Left renal pelvis (tissue), 4 donors: Measurements from ENCODE around the gene KCNE3. TPM values are rescaled to one million over a fixed set of nuclear protein-coding genes. Genes with fewer than 3 reads are reported as not detected.

ENCODE experiments used
- DNase-seq, 4 donors: peaks; one replicate each; pipeline ENCODE4 v3.0.0-alpha.2; 2013; ENCODE audit warnings: low read depth in 4 of 4, low spot score in 3 of 4
- polyA plus RNA-seq, 4 donors: library from polyadenylated mRNA; unstranded; fragments of 120-200 nt; gene quantifications; one replicate each; pipeline ENCODE4 v1.2.1, GENCODE V29; 2013; ENCODE audit not compliant: insufficient read length in 4 of 4

KCNE3 gene
- polyA plus RNA-seq: 10 to 100 TPM in 3 of 4 donors, 1 to 10 TPM in 1; 6.3 to 31.3 (median 27.8) TPM

GRCh38 chr11:74466916-74467885 is at the start of gene KCNE3:
TSS of gene KCNE3 (minus strand) at chr11:74467549. CDS start at chr11:74457563, 9,986 bp downstream.
- peak in 2 of 4 donors; percentile 20 to 35 for DNase-seq

GRCh38 chr11:74507582-74507981 is 40.2 kb upstream of the KCNE3 start:
- DNase-seq: no peak

- no peak for DNase-seq
Measured at GRCh38 chr11:74506823-74507222, 39.5 kb upstream of the KCNE3 start.

- no peak for DNase-seq
Measured at GRCh38 chr11:74505911-74506310, 38.6 kb upstream of the KCNE3 start.

- DNase-seq: no peak
Measured at GRCh38 chr11:74504100-74504691, 36.8 kb upstream of the KCNE3 start.

- DNase-seq: no peak
Measured at GRCh38 chr11:74494916-74495315, 27.6 kb upstream of the KCNE3 start.

- DNase-seq: peak in 2 of 4 donors; percentile 1 to 48
Measured at GRCh38 chr11:74493791-74494630, 26.7 kb upstream of the KCNE3 start.

GRCh38 chr11:74492974-74493790 is 25.8 kb upstream of the KCNE3 start, which contains the start of gene LIPT2:
TSS of gene LIPT2 (minus strand) at chr11:74493724. CDS start at chr11:74493703, 21 bp downstream.
- DNase-seq: peak; percentile 89 to 95 (median 91)

GRCh38 chr11:74492084-74492483 is 24.7 kb upstream of the KCNE3 start:
- DNase-seq: no peak

GRCh38 chr11:74490941-74491340 is 23.6 kb upstream of the KCNE3 start:
- no peak for DNase-seq

- DNase-seq: no peak
Measured at GRCh38 chr11:74487875-74488274, 20.5 kb upstream of the KCNE3 start.

GRCh38 chr11:74485868-74486267 is 18.5 kb upstream of the KCNE3 start:
- DNase-seq: no peak

- DNase-seq: no peak
Measured at GRCh38 chr11:74480688-74481417, 13.5 kb upstream of the KCNE3 start.

- no peak for DNase-seq
Measured at GRCh38 chr11:74479732-74480123, 12.4 kb upstream of the KCNE3 start.

- no peak for DNase-seq
Measured at GRCh38 chr11:74478877-74479731, 11.8 kb upstream of the KCNE3 start.

GRCh38 chr11:74476536-74476935 is 9.2 kb upstream of the KCNE3 start:
- no peak for DNase-seq

GRCh38 chr11:74474316-74474715 is 7.0 kb upstream of the KCNE3 start:
- no peak for DNase-seq
